ENCODE measurements around the gene SHANK1. TPM values are rescaled to one million over a fixed set of nuclear protein-coding genes. Genes with fewer than 3 reads are reported as not detected.
A peak's percentile ranks its signal among the peaks of the same experiment; 100 is the strongest.

Gene SHANK1
- total and polyA plus RNA-seq, 2 donors from 2014 or later: 0.24 to 0.35 TPM

DNA sequence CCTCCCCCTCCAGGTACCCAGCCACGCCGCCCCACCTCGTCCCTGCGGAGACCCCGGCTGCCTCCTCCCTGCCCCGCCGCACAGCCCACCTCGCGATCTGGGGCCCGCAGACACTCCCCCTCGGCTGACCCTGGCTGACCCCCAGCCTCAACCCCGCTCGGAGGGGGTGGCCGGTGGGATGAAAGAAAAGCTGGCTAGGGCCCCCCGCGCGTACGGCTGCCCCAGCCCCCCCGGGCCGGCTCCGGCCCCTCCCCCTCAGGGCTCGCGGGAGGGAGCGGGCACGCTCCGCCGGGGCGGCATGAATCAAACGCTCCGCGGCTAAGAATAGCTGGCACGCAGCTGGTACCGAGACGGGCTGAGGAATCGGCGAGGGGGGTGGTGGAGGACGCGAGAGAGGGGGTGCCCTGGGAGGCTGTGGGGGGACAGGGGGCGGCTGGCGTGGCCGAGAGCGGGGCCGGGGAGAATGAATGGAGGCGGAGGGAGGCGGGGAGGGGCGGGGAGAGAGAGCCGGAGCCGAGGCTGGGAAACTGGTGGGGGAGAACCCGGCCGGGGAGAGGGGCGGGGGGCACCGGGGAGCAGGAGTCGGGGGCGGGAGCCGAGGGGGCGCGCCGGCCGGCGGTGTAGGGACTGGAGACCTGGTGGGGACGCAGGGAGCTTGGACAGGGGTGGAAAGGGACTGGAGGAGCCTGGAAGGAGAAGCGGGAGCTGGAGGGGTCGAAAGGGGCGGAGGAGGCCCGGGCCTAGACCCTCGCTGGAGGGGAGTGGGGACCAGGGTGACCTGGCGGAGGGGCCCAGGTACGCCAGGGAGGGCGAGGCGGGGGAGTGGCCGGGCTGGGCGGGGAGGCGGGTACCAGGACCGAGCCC is 1.1 kb downstream of the SHANK1 start:
- Histone ChIP-seq H3K9me3 (ENCODE audit: control insufficient read depth in 2 of 3, insufficient read depth in 1 of 3, low read length in 3 of 3) (no peaks in the 10 kb centered on the region), H3K9ac (ENCODE audit: low read length in 3 of 3) (no peak overlapping the region), H3K4me1 (ENCODE audit: control insufficient read depth in 2 of 3, insufficient read depth in 2 of 3, low read depth in 1 of 3, low read length in 3 of 3) (no peaks in the 10 kb centered on the region), H3K27ac (ENCODE audit: low read depth in 2 of 2, low read length in 2 of 2) (no peak overlapping the region), H3K36me3 (ENCODE audit: control insufficient read depth in 2 of 3, insufficient read depth in 3 of 3, low read length in 3 of 3) (no peaks in the 10 kb centered on the region), H3K4me3 (ENCODE audit: low read length in 3 of 3) (no peak overlapping the region), H3K27me3 (ENCODE audit: control insufficient read depth, insufficient read depth, low read length) (no peaks in the 10 kb centered on the region)
- TF ChIP-seq, protein P1, sequence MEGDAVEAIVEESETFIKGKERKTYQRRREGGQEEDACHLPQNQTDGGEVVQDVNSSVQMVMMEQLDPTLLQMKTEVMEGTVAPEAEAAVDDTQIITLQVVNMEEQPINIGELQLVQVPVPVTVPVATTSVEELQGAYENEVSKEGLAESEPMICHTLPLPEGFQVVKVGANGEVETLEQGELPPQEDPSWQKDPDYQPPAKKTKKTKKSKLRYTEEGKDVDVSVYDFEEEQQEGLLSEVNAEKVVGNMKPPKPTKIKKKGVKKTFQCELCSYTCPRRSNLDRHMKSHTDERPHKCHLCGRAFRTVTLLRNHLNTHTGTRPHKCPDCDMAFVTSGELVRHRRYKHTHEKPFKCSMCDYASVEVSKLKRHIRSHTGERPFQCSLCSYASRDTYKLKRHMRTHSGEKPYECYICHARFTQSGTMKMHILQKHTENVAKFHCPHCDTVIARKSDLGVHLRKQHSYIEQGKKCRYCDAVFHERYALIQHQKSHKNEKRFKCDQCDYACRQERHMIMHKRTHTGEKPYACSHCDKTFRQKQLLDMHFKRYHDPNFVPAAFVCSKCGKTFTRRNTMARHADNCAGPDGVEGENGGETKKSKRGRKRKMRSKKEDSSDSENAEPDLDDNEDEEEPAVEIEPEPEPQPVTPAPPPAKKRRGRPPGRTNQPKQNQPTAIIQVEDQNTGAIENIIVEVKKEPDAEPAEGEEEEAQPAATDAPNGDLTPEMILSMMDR (IDR thresholded peaks at IDR 0.05; ENCODE audit: borderline replicate concordance, extremely low read depth, insufficient read depth): no peak
- FAIRE-seq: no peak
- intact Hi-C loops (cut with DNase I): no loop called here
- DNase-seq: peak in 4 of 5 donors; percentile 53 to 82 (median 59)

DNA sequence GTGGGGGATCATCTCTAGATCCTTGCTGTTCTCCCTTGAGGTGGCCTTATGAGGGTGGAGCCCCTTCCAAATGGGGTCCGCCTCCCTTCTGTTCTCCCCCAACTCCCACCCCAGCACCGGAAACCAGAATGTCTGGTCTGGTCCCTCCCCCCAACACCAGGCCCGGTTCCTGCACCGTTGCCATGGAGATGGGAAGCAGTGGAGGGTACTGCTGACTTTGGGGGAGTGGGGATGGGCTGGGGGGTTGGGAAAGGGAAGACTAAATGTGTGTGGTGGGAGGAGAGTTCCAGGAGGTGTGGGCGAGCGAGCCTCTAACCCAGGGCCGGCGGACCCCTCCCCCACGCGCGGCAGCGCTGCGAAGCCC is 1.7 kb downstream of the SHANK1 start:
- intact Hi-C loops (cut with DNase I): no loop called here
- H3K9ac ChIP-seq (ENCODE audit: low read length in 3 of 3): no peak overlapping the region
- TF ChIP-seq, protein P1 (IDR thresholded peaks at IDR 0.05; ENCODE audit: borderline replicate concordance, extremely low read depth, insufficient read depth): no peak
- H3K27ac ChIP-seq (ENCODE audit: low read depth in 2 of 2, low read length in 2 of 2): no peak overlapping the region
- no peaks in the 10 kb centered on the region for H3K9me3 ChIP-seq (ENCODE audit: control insufficient read depth in 2 of 3, insufficient read depth in 1 of 3, low read length in 3 of 3)
- no peaks in the 10 kb centered on the region for H3K36me3 ChIP-seq (ENCODE audit: control insufficient read depth in 2 of 3, insufficient read depth in 3 of 3, low read length in 3 of 3)
- no peak for FAIRE-seq
- H3K27me3 ChIP-seq (ENCODE audit: control insufficient read depth, insufficient read depth, low read length): no peaks in the 10 kb centered on the region
- peak in 3 of 5 donors; percentile 48 to 65 (median 50) for DNase-seq
- no peak overlapping the region for H3K4me3 ChIP-seq (ENCODE audit: low read length in 3 of 3)
- H3K4me1 ChIP-seq (ENCODE audit: control insufficient read depth in 2 of 3, insufficient read depth in 2 of 3, low read depth in 1 of 3, low read length in 3 of 3): no peaks in the 10 kb centered on the region

DNA sequence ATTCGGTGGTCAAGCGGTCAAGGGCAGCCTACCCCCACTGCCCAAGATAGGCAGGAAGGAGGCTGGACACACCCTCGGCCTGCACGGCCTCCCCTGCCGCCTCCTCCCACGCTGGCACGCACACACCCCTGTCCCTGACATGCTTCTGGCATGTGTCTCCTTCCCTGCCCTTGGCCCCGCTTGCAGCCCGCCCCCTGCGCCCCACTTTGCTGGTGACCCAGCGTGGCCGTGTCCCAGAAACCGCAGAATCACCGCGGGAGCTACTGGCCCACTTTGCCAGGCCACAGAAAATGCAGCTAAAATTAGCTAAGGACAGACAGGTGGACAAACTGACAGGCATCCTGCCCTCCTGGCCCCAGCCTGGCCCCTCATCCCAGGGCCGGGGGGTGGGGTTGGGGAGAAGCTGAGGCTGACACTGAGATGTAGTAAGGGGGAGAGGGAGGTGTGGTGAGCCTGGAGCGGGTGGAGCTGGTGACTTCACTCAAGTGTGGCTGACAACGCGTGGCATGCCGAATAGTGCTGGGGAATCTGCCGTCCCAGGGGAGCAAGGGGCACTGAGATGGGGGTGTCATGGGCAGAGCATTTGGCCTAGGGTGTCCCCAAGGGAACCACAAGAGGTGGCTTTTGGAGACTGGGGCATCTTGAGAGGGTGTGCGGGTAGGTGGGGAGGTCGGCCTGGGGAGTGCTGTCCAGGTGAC is 2.4 kb downstream of the SHANK1 start:
- intact Hi-C loops (cut with DNase I): no loop called here
- FAIRE-seq (no peak), DNase-seq (peak in 1 of 5 donors; percentile 64)
- Histone ChIP-seq H3K36me3 (ENCODE audit: control insufficient read depth in 2 of 3, insufficient read depth in 3 of 3, low read length in 3 of 3) (no peaks in the 10 kb centered on the region), H3K27me3 (ENCODE audit: control insufficient read depth, insufficient read depth, low read length) (no peaks in the 10 kb centered on the region), H3K27ac (ENCODE audit: low read depth in 2 of 2, low read length in 2 of 2) (no peak overlapping the region), H3K4me3 (ENCODE audit: low read length in 3 of 3) (no peak overlapping the region), H3K9ac (ENCODE audit: low read length in 3 of 3) (no peak overlapping the region), H3K4me1 (ENCODE audit: control insufficient read depth in 2 of 3, insufficient read depth in 2 of 3, low read depth in 1 of 3, low read length in 3 of 3) (no peaks in the 10 kb centered on the region), H3K9me3 (ENCODE audit: control insufficient read depth in 2 of 3, insufficient read depth in 1 of 3, low read length in 3 of 3) (no peaks in the 10 kb centered on the region)
- TF ChIP-seq, protein P1 (IDR thresholded peaks at IDR 0.05; ENCODE audit: borderline replicate concordance, extremely low read depth, insufficient read depth): no peak
